Measurements from ENCODE around the gene RFNG. TPM values are rescaled to one million over a fixed set of nuclear protein-coding genes. Genes with fewer than 3 reads are reported as not detected.

The RFNG gene
- polyA plus RNA-seq, 4 donors: 36.9 to 61.9 (median 40.6) TPM

DNA sequence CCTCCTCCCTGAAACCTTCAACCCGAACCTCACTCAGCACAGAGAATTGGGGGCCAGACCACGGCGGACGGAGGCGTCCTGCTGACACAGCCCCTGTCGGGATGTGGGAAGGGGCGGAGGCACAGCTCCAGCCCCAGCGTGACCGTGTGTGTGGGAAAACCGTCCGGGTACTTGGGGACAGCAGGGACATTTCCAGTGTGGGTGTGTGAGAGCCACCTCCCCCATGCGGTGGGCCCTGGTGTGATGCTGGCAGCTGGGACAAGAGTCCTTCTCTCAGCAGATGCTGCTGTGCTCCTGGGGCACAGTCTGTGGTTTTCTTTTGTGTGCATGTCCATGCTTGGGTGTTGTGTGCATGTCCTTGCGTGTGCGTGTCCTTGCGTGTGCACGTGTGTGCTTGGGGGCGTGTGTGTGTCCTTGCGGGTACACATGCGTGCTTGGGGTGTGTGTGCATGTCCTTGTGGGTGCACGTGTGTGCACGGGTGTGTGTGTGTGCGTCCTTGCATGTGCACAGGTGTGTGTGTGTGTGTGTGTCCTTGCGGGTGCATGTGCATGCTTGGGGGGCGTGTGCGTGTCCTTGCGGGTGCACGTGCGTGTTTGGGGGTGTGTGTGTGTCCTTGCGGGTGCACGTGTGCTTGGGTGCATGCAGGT, 45.8 kb downstream of the RFNG start:
- DNase-seq (ENCODE audit: low read depth in 4 of 4, low spot score in 3 of 4): no peak

DNA sequence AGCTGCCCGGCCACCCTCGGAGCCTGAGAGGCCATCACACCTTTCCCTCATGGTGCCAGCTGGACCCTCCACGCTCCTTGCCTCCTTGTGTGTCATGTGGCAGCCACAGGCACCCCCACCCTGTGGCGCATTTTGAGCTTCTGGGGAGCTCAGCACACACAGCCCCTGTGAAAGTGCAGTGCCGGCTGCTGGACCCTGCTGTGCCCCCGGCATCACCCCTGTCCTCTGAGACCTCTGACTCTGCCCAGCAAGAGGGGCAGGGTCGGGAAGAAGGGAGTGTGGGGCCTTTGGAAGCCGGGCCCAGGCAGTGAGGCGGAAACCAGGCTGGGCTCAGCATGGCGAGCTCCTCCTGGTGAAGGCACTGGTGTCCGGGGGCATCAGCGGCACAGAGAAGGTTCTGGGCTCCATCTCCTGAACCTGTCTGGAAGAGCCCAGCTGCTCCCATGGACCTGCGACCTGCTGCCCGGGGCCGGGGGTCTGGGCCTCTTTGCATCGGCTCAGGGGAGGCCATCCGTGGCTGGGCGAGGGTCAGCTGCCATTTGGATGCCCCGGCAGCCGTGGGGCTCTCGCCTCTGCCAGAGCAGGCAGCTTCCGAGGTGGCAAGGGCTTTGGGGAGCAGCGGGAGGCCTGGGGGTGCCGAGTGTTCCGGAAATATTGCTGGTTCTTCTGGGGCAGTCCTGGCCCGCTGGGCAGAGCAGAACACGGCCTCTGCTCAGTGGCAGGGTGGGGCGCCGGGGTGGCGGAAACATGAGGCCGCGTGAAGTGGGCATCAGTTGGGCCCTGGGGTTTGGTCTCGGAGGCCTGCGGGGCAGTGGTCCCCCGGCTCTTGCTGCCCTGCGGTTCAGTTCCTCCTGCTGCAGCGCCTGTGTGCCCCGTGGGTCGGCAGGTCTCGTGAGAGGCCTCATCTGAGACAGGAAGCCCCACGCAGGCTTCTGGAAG, 46.8 kb downstream of the RFNG start:
- DNase-seq (ENCODE audit: low read depth in 4 of 4, low spot score in 3 of 4): no peak

DNA sequence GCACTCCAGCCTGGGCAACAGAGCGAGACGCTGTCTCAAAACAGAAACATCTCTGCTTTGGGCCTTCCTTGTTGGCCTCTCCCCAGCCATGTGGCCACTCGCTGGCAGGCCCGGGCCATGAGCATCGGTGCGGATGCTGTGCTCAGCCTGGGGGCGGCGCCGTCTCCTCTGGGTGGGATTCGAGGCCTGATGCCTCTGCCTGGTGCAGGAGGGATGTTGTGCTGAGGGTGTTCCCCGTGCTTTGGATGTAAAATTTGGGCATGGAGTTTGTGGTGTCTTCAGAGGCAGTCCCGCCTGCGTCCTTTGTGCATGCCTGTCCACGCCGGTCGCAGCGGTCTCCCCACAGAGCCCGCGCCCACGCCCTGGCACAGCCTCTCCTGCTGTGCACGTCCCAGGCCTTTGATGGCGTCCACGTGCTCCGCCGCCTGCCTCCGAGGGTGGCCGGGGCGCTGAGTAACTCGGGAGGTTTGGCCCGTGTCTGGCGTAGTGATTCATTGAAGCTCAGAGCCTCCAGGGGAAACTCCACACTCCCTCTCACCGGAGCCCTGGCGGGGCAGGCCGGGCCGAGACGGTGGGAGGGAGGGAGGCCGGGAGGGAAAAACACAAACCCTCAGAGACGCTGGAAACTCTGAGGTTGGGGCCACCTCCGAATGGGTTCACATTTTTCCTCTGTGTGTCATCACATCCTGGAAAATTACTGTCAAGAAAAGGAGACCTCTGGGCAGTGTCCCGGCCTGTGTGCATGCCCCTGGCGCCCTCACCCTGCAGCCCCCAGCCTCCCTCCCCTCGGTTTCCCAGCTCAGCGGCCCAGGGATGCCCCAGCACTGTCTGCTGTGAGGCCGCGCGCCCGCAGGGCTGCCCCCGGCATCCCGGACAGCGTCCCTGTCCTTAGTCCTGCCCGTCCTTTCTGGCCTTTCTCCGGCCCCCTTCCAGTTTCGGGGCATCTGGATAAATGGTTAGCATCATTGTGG, 47.9 kb downstream of the RFNG start:
- no peak for DNase-seq (ENCODE audit: low read depth in 4 of 4, low spot score in 3 of 4)

DNA sequence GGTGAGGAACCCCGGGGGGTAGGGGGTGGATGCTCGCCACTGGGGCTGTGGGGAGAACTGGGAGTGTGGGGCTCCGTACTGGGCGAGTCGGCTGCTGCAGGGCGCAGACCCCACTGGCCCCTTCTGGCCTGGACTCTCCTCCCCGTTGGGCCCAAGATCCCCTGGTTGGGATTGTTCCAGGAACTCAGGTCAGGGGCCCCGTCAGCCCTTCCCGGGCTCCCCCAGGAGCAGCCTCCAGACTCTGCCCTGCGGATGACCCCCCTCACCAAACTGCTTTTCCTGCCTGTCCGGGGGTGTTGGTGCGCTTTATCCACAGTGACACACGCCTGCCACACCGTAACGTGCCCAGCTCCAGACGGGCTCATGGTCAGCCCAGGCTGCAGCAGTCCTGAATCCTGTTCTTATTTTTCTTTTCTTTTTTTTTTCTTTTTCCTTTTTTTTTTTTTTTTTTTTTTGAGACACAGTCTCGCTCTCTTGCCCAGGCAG, 50.0 kb downstream of the RFNG start:
- no peak for DNase-seq (ENCODE audit: low read depth in 4 of 4, low spot score in 3 of 4)

DNA sequence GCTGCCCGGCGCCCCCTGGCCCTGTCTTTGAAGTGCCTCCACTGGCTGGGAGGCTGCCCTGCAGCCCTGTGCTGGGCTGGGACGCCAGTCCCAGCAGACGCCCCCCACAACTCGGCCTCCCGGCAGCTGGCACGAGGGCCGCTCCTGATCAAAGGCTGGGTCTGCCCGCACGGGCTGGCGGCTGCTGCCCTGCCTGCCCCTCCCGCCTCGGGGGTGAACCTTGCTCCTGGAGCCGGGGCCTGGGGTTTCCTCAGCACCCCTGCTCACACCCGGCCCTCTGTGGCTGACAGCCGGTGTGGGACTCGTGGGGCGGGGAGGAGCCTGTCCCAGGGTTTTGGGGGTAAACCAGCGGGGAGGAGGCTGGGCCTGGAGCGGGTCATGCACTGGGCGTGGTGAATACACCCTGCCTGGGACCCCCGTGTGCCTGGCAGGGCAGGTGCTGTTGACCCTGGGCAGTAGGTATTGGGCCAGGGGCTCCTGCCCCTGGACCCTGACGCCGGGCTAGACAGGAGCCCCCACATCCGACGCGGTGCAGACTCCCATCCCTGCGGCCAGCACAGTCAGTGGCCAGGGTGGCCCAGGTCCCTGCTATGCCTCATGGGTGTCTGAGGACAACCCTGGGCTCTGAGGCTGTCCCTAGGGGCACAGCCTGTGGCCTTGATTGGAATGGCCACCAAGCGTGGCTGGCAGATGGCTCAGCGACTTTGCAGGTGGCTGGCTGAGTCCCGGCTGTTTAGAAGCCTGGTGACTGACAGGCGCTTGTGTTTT, 50.6 kb downstream of the RFNG start:
- DNase-seq (ENCODE audit: low read depth in 4 of 4, low spot score in 3 of 4): no peak

DNA sequence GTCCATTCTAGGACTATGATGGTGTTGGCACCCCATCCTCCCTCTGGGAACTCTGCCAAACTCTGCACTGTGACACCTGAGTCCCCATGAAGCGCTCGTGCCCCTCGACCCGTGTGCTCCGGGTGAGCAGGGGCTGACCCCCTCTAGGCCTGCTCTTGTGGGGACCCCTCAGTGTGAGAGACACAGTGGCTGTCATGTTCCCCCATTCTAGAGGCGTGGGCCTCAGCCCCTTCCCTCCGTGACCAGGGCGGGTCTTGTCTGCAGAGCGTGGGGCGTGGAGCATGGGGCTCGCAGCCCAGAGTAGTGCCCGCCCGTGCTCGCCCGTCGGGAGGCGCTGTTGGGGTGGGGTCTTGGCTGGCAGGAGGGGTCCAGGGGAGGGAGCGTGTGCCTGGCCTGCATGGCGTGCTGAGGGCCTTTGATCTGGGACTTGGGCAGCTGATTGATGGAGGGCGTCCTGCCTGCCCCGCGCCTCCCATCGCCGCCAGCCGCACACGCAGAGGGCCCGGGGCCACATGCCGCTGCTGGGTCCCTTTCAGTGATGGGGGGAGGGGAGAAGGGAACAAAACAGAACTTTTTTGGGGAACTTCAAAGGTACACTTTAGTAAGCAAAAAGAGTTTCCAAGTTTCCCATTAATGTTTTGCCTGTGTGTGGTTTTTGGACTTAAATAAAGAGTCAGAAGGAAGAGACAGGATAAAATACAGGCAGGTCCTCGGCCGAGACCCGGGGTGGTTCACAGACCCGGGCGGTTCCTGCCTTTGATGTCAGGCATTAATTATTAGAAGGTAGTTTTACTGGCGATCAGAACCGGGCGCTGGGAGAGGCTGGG, 51.4 kb downstream of the RFNG start:
- DNase-seq (ENCODE audit: low read depth in 4 of 4, low spot score in 3 of 4): no peak

DNA sequence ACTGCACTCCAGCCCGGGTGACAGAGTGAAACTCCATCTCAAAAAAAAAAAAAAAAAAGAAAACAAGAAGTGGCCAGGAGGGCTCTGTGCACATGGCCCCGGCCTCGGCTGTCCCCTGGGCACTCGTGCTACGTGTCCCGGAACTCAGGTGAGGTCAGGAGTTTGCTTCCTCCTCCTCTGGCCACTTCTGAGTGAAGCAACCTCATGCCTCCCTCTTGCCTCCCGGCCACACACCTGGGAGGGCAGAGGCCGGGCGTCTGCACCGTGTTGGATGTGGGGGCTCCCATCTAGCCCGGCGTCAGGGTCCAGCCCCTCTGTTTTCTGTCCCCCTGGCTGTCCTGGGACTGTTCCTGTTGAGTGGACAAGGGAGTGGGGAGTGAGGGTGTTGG, 52.0 kb downstream of the RFNG start:
- DNase-seq (ENCODE audit: low read depth in 4 of 4, low spot score in 3 of 4): no peak

DNA sequence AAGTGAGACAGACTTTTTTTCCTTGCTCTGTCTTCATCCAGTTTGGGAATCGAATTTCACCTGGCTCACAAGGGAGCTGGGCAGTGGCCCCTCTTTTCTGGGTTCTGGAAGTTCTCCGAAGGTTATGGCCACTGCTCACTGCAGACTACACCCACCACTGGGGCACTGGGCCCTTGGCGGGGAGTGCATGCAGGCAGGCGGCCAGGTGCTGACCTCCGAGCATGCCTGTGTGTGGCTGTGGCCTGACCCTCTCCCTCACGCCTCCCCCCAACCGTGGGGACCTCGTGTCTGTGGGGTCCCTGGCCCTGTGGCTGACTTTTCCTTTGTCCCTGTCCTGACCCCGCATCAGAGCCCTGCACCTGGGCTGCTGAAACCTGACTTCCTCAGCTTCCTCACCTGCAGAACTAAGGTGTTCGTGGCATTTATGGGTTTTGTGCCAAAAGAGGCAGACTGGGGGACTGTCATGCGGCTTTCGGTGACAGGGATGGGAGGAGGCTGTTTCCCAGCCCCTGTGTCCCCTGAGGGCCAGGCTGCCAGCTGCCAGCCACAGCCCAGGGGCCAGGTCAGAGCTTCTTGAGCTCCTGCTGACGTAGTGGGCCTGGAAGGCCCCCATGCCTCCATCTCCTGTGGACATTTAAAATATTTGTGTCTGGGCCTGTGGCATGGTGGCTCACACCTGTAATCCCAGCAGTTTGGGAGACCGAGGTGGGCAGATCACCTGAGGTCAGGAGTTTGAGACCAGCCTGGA, 52.7 kb downstream of the RFNG start:
- DNase-seq (ENCODE audit: low read depth in 4 of 4, low spot score in 3 of 4): no peak

DNA sequence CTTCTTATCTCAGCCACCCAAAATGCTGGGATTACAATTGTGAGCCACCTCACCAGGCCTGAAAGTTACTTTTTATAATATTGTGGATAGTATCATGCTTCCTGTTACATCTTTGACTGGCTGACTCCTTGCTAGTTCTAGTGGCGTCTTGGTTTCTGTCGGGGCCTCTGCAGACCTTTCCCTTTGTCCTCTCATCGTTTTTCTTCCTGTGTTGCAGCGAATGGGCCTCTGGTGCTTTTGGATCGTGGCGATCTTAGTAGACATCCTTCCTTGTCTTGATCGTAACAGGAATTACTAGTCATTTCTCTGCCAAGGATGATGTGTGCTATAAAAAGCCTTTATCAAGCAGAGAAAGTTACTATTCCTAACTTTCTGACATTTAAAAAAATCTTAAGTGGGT, 53.4 kb downstream of the RFNG start:
- DNase-seq (ENCODE audit: low read depth in 4 of 4, low spot score in 3 of 4): no peak

Other genes with a start within 250 kb of the RFNG start
- gene GCGR, start 247.7 kb downstream of the RFNG start, polyA plus RNA-seq (ENCODE audit: insufficient read length in 4 of 4): 10 to 100 TPM in 2 of 4 donors, 1 to 10 TPM in 2; 1.2 to 18.6 (median 9.1) TPM
- gene MCRIP1, start 218.5 kb downstream of the RFNG start, polyA plus RNA-seq (ENCODE audit: insufficient read length in 4 of 4): 100 to 1,000 TPM in 1 of 4 donors, 10 to 100 TPM in 3; 76.5 to 114 (median 90.4) TPM
- gene PPP1R27, start 216.8 kb downstream of the RFNG start, polyA plus RNA-seq (ENCODE audit: insufficient read length in 4 of 4): under 1 TPM in 3 of 4 donors, not detected in 1; 0.14 to 0.58 (median 0.26) TPM
- gene P4HB, start 191.3 kb downstream of the RFNG start, polyA plus RNA-seq (ENCODE audit: insufficient read length in 4 of 4): 100 to 1,000 TPM; 409 to 482 (median 447) TPM
- 100 to 1,000 TPM; 165 to 238 (median 183) TPM for gene ARHGDIA, start 180.5 kb downstream of the RFNG start, polyA plus RNA-seq (ENCODE audit: insufficient read length in 4 of 4)
- 10 to 100 TPM; 66.2 to 85.2 (median 73.7) TPM for gene ALYREF, start 160.2 kb downstream of the RFNG start, polyA plus RNA-seq (ENCODE audit: insufficient read length in 4 of 4)
- gene ANAPC11, start 160.1 kb downstream of the RFNG start, polyA plus RNA-seq (ENCODE audit: insufficient read length in 4 of 4): 100 to 1,000 TPM in 1 of 4 donors, 10 to 100 TPM in 3; 69.4 to 105 (median 73.2) TPM
- 1 to 10 TPM in 1 of 4 donors, under 1 TPM in 3; 0.33 to 1.4 (median 0.50) TPM for gene NPB, start 149.6 kb downstream of the RFNG start, polyA plus RNA-seq (ENCODE audit: insufficient read length in 4 of 4)
- gene PCYT2, start 140.4 kb downstream of the RFNG start, polyA plus RNA-seq (ENCODE audit: insufficient read length in 4 of 4): 10 to 100 TPM; 13.4 to 47.8 (median 41.3) TPM
- gene SIRT7, start 133.6 kb downstream of the RFNG start, polyA plus RNA-seq (ENCODE audit: insufficient read length in 4 of 4): 10 to 100 TPM in 3 of 4 donors, 1 to 10 TPM in 1; 7.7 to 22.0 (median 11.1) TPM
- gene MAFG, start 124.1 kb downstream of the RFNG start, polyA plus RNA-seq (ENCODE audit: insufficient read length in 4 of 4): 10 to 100 TPM in 3 of 4 donors, 1 to 10 TPM in 1; 9.6 to 14.8 (median 12.0) TPM
- gene PYCR1, start 114.5 kb downstream of the RFNG start, polyA plus RNA-seq (ENCODE audit: insufficient read length in 4 of 4): 10 to 100 TPM; 29.4 to 75.5 (median 31.5) TPM
- under 1 TPM in 3 of 4 donors, not detected in 1; 0.07 to 0.26 (median 0.07) TPM for gene MYADML2, start 104.6 kb downstream of the RFNG start, polyA plus RNA-seq (ENCODE audit: insufficient read length in 4 of 4)
- gene NOTUM, start 90.6 kb downstream of the RFNG start, polyA plus RNA-seq (ENCODE audit: insufficient read length in 4 of 4): 1 to 10 TPM in 3 of 4 donors, under 1 TPM in 1; 0.30 to 3.0 (median 2.4) TPM
- gene ASPSCR1, start 74.2 kb downstream of the RFNG start, polyA plus RNA-seq (ENCODE audit: insufficient read length in 4 of 4): 10 to 100 TPM; 19.5 to 39.0 (median 23.1) TPM
- 10 to 100 TPM; 32.0 to 50.3 (median 34.4) TPM for gene CENPX, start 28.9 kb downstream of the RFNG start, polyA plus RNA-seq (ENCODE audit: insufficient read length in 4 of 4)
- gene LRRC45, start 28.5 kb downstream of the RFNG start, polyA plus RNA-seq (ENCODE audit: insufficient read length in 4 of 4): 10 to 100 TPM in 3 of 4 donors, 1 to 10 TPM in 1; 9.7 to 18.1 (median 12.1) TPM
- 10 to 100 TPM; 10.2 to 14.1 (median 12.1) TPM for gene RAC3, start 20.1 kb downstream of the RFNG start, polyA plus RNA-seq (ENCODE audit: insufficient read length in 4 of 4)
- gene DCXR, start 14.1 kb downstream of the RFNG start, polyA plus RNA-seq (ENCODE audit: insufficient read length in 4 of 4): 10 to 100 TPM; 35.6 to 91.2 (median 78.5) TPM
- 100 to 1,000 TPM in 2 of 4 donors, 10 to 100 TPM in 2; 70.7 to 141 (median 101) TPM for gene GPS1, start 87 bp upstream of the RFNG start, polyA plus RNA-seq (ENCODE audit: insufficient read length in 4 of 4)
- gene DUS1L, start 14.0 kb upstream of the RFNG start, polyA plus RNA-seq (ENCODE audit: insufficient read length in 4 of 4): 100 to 1,000 TPM in 1 of 4 donors, 10 to 100 TPM in 3; 52.7 to 105 (median 69.9) TPM
- 10 to 100 TPM; 30.3 to 56.9 (median 38.0) TPM for gene FASN, start 46.4 kb upstream of the RFNG start, polyA plus RNA-seq (ENCODE audit: insufficient read length in 4 of 4)
- 10 to 100 TPM; 33.4 to 79.9 (median 43.5) TPM for gene CCDC57, start 161.0 kb upstream of the RFNG start, polyA plus RNA-seq (ENCODE audit: insufficient read length in 4 of 4)
- 10 to 100 TPM in 3 of 4 donors, 1 to 10 TPM in 1; 6.6 to 16.3 (median 13.0) TPM for gene SLC16A3, start 177.2 kb upstream of the RFNG start, polyA plus RNA-seq (ENCODE audit: insufficient read length in 4 of 4)
- gene CSNK1D, start 221.9 kb upstream of the RFNG start, polyA plus RNA-seq (ENCODE audit: insufficient read length in 4 of 4): 100 to 1,000 TPM in 3 of 4 donors, 10 to 100 TPM in 1; 88.6 to 125 (median 117) TPM

Measured in left renal pelvis (tissue), 4 donors.